ENCODE measurements around the gene A3GALT2.

DNA sequence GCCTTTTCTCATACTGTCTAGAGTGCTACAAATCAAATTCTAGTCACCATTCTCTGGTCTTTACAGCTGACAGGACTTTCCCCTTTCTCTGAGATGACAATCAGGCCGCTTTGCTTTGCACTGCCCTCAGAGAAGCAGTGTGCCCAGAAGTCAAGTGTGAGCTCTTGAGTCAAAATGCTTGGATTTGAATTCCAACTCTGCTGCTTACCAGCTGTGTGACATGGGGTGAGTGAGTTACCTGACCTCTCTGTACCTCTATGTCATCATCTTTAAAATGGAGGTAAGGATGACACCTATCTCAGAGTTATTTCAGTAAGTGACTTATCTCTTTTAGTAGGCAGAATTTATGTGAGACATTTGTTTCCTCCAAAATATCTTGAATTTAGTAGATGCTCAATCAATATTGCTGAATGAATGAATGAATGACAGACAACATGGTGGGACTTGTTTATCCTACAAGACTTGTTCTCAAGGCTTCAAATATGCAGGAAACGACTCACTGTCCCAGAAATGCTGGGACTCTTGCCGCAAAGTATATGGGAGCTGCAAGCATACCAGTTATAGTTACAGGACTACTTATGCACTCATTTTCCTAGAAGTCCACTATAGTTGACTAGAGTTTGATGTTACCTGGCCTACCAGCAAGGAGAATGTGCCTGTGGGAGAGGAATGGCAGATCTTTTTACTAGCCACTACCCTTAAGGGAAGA is 38.1 kb upstream of the A3GALT2 start:
- no peak for TF ChIP-seq CTCF (IDR thresholded peaks at IDR 0.05)
- TF ChIP-seq EP300 (IDR thresholded peaks at IDR 0.05) = no peak
- TF ChIP-seq POLR2A (IDR thresholded peaks at IDR 0.05) = no peak

Data from ovary (tissue), 3 donors.